Measurements from ENCODE around the gene AOPEP.
"Not testable (repeated sequence)": the region's sequence is repeated elsewhere in the genome, so short reads cannot be mapped to it uniquely, and the experiment has no call there.

Gene AOPEP

GRCh38 chr9:94961870-94962269 is 235.4 kb downstream of the AOPEP start:
- H3K36me3 ChIP-seq (ENCODE audit: insufficient read depth, low read length) = no peaks in the 10 kb centered on the region
- H3K9ac ChIP-seq (ENCODE audit: low read length) = no peak overlapping the region
- H3K27me3 ChIP-seq (ENCODE audit: insufficient read depth, low read length) = no peaks in the 10 kb centered on the region
- no peaks in the 10 kb centered on the region for H3K4me1 ChIP-seq (ENCODE audit: insufficient read depth, low read length, severe bottlenecking)
- H3K9me2 ChIP-seq (ENCODE audit: low read depth, low read length) = no peaks in the 10 kb centered on the region
- no peak for TF ChIP-seq EZH2 (IDR thresholded peaks at IDR 0.05; ENCODE audit: borderline replicate concordance, low read length)
- TF ChIP-seq, protein P1, sequence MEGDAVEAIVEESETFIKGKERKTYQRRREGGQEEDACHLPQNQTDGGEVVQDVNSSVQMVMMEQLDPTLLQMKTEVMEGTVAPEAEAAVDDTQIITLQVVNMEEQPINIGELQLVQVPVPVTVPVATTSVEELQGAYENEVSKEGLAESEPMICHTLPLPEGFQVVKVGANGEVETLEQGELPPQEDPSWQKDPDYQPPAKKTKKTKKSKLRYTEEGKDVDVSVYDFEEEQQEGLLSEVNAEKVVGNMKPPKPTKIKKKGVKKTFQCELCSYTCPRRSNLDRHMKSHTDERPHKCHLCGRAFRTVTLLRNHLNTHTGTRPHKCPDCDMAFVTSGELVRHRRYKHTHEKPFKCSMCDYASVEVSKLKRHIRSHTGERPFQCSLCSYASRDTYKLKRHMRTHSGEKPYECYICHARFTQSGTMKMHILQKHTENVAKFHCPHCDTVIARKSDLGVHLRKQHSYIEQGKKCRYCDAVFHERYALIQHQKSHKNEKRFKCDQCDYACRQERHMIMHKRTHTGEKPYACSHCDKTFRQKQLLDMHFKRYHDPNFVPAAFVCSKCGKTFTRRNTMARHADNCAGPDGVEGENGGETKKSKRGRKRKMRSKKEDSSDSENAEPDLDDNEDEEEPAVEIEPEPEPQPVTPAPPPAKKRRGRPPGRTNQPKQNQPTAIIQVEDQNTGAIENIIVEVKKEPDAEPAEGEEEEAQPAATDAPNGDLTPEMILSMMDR (IDR thresholded peaks at IDR 0.05; ENCODE audit: low read length) = no peak
- H3K4me2 ChIP-seq (ENCODE audit: low read length) = no peak overlapping the region
- no peaks in the 10 kb centered on the region for H3K79me2 ChIP-seq (ENCODE audit: insufficient read depth, low read length)
- H3K27ac ChIP-seq (ENCODE audit: low read depth, low read length, poor library complexity, severe bottlenecking) = no peak overlapping the region
- no peak overlapping the region for H2AFZ ChIP-seq (ENCODE audit: low read length)
- H3F3A ChIP-seq (ENCODE audit: insufficient read depth, low read length) = no peaks in the 10 kb centered on the region
- no peaks in the 10 kb centered on the region for H3K9me3 ChIP-seq (ENCODE audit: low read length)
- H4K20me1 ChIP-seq (ENCODE audit: insufficient read depth, low read length) = no peaks in the 10 kb centered on the region
- no peak overlapping the region for H3K4me3 ChIP-seq (ENCODE audit: low read depth, low read length, poor library complexity, severe bottlenecking)

DNA sequence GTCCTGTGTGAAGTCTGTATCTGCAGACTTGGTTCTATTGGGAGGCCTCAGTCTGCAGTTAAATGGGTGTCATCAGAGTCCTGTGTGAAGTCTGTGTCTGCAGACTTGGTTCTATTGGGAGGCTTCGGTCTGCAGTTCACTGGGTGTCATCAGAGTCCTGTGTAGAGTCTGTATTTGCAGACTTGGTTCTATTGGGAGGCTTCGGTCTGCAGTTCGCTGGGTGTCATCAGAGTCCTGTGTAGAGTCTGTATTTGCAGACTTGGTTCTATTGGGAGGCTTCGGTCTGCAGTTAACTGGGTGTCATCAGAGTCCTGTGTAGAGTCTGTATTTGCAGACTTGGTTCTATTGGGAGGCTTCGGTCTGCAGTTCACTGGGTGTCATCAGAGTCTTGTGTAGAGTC is 239.1 kb downstream of the AOPEP start:
- not testable (repeated sequence) for H3K4me2 ChIP-seq (ENCODE audit: low read length); H3K9ac ChIP-seq (ENCODE audit: low read length); H3K27me3 ChIP-seq (ENCODE audit: insufficient read depth, low read length); H3K36me3 ChIP-seq (ENCODE audit: insufficient read depth, low read length); H3F3A ChIP-seq (ENCODE audit: insufficient read depth, low read length); H3K4me1 ChIP-seq (ENCODE audit: insufficient read depth, low read length, severe bottlenecking); H3K27ac ChIP-seq (ENCODE audit: low read depth, low read length, poor library complexity, severe bottlenecking); H2AFZ ChIP-seq (ENCODE audit: low read length); H4K20me1 ChIP-seq (ENCODE audit: insufficient read depth, low read length); H3K9me3 ChIP-seq (ENCODE audit: low read length); H3K79me2 ChIP-seq (ENCODE audit: insufficient read depth, low read length); H3K9me2 ChIP-seq (ENCODE audit: low read depth, low read length); H3K4me3 ChIP-seq (ENCODE audit: low read depth, low read length, poor library complexity, severe bottlenecking)

GRCh38 chr9:94966046-94966445 is 239.5 kb downstream of the AOPEP start:
- not testable (repeated sequence) for H3K79me2 ChIP-seq (ENCODE audit: insufficient read depth, low read length); H4K20me1 ChIP-seq (ENCODE audit: insufficient read depth, low read length); H3K27ac ChIP-seq (ENCODE audit: low read depth, low read length, poor library complexity, severe bottlenecking); H3F3A ChIP-seq (ENCODE audit: insufficient read depth, low read length); H3K4me3 ChIP-seq (ENCODE audit: low read depth, low read length, poor library complexity, severe bottlenecking); H3K9me3 ChIP-seq (ENCODE audit: low read length); H3K9me2 ChIP-seq (ENCODE audit: low read depth, low read length); H3K4me1 ChIP-seq (ENCODE audit: insufficient read depth, low read length, severe bottlenecking); H3K36me3 ChIP-seq (ENCODE audit: insufficient read depth, low read length); H3K4me2 ChIP-seq (ENCODE audit: low read length); H2AFZ ChIP-seq (ENCODE audit: low read length); H3K9ac ChIP-seq (ENCODE audit: low read length); H3K27me3 ChIP-seq (ENCODE audit: insufficient read depth, low read length)

GRCh38 chr9:94967482-94967881 is 241.0 kb downstream of the AOPEP start:
- no peaks in the 10 kb centered on the region for H3K9me2 ChIP-seq (ENCODE audit: low read depth, low read length)

More at GRCh38 chr9:94967482-94967881, 241.0 kb downstream of the AOPEP start:
- Histone ChIP-seq H3K36me3 (ENCODE audit: insufficient read depth, low read length) (no peaks in the 10 kb centered on the region), H3K27ac (ENCODE audit: low read depth, low read length, poor library complexity, severe bottlenecking) (no peak overlapping the region), H3K9ac (ENCODE audit: low read length) (no peak overlapping the region), H3K4me1 (ENCODE audit: insufficient read depth, low read length, severe bottlenecking) (no peaks in the 10 kb centered on the region), H3K4me3 (ENCODE audit: low read depth, low read length, poor library complexity, severe bottlenecking) (no peak overlapping the region), H3F3A (ENCODE audit: insufficient read depth, low read length) (no peaks in the 10 kb centered on the region), H3K79me2 (ENCODE audit: insufficient read depth, low read length) (no peaks in the 10 kb centered on the region), H3K27me3 (ENCODE audit: insufficient read depth, low read length) (no peaks in the 10 kb centered on the region), H4K20me1 (ENCODE audit: insufficient read depth, low read length) (no peaks in the 10 kb centered on the region), H3K4me2 (ENCODE audit: low read length) (no peak overlapping the region), H3K9me3 (ENCODE audit: low read length) (no peaks in the 10 kb centered on the region), H2AFZ (ENCODE audit: low read length) (no peak overlapping the region)
- TF ChIP-seq, protein P1 (IDR thresholded peaks at IDR 0.05; ENCODE audit: low read length) = no peak
- no peak for TF ChIP-seq EZH2 (IDR thresholded peaks at IDR 0.05; ENCODE audit: borderline replicate concordance, low read length)

All from OCI-LY1 (cell line).